HL-60 (cell line): Measurements from ENCODE around the gene BTBD2.

ENCODE experiments used
- POLR2AphosphoS5 ChIP-seq: IDR thresholded peaks from 2 replicates; pipeline ENCODE4 v1.6.1; 2012; ENCODE audit warnings: low read depth
- TF ChIP-seq, protein P1 (sequence below): IDR thresholded peaks from one replicate; pipeline ENCODE4 v1.5.1; 2011; ENCODE audit warnings: low read length, control low read depth, inconsistent platforms; ENCODE audit not compliant: insufficient read depth
- TF ChIP-seq, protein P2 (sequence below): IDR thresholded peaks from 2 replicates; pipeline ENCODE4 v1.6.1; 2012; ENCODE audit warnings: low read depth; ENCODE audit not compliant: insufficient replicate concordance

DNA sequence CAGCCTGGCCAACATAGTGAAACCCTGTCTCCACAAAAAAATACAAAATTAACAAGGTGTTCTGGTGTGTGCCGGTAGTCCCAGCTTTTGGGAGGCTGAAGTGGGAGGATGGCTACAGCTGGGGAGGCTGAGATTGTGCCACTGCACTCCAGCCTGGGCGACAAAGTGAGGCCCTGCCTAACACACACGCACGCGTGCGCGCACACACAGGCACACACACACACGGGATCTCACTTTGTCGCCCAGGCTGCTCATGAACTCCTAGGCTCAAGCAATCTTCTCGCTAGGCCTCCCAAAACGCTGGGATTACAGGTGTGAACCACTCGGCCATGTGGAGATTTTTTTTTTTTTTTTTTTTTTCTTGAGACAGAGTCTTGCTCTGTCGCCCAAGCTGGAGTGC, 3.2 kb upstream of the BTBD2 start:
- TF ChIP-seq, protein P1, sequence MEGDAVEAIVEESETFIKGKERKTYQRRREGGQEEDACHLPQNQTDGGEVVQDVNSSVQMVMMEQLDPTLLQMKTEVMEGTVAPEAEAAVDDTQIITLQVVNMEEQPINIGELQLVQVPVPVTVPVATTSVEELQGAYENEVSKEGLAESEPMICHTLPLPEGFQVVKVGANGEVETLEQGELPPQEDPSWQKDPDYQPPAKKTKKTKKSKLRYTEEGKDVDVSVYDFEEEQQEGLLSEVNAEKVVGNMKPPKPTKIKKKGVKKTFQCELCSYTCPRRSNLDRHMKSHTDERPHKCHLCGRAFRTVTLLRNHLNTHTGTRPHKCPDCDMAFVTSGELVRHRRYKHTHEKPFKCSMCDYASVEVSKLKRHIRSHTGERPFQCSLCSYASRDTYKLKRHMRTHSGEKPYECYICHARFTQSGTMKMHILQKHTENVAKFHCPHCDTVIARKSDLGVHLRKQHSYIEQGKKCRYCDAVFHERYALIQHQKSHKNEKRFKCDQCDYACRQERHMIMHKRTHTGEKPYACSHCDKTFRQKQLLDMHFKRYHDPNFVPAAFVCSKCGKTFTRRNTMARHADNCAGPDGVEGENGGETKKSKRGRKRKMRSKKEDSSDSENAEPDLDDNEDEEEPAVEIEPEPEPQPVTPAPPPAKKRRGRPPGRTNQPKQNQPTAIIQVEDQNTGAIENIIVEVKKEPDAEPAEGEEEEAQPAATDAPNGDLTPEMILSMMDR: no peak
- TF ChIP-seq, protein P2, sequence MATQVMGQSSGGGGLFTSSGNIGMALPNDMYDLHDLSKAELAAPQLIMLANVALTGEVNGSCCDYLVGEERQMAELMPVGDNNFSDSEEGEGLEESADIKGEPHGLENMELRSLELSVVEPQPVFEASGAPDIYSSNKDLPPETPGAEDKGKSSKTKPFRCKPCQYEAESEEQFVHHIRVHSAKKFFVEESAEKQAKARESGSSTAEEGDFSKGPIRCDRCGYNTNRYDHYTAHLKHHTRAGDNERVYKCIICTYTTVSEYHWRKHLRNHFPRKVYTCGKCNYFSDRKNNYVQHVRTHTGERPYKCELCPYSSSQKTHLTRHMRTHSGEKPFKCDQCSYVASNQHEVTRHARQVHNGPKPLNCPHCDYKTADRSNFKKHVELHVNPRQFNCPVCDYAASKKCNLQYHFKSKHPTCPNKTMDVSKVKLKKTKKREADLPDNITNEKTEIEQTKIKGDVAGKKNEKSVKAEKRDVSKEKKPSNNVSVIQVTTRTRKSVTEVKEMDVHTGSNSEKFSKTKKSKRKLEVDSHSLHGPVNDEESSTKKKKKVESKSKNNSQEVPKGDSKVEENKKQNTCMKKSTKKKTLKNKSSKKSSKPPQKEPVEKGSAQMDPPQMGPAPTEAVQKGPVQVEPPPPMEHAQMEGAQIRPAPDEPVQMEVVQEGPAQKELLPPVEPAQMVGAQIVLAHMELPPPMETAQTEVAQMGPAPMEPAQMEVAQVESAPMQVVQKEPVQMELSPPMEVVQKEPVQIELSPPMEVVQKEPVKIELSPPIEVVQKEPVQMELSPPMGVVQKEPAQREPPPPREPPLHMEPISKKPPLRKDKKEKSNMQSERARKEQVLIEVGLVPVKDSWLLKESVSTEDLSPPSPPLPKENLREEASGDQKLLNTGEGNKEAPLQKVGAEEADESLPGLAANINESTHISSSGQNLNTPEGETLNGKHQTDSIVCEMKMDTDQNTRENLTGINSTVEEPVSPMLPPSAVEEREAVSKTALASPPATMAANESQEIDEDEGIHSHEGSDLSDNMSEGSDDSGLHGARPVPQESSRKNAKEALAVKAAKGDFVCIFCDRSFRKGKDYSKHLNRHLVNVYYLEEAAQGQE: no peak
- no peak for TF ChIP-seq POLR2AphosphoS5
